ENCODE results near the gene FKBP2.

DNA sequence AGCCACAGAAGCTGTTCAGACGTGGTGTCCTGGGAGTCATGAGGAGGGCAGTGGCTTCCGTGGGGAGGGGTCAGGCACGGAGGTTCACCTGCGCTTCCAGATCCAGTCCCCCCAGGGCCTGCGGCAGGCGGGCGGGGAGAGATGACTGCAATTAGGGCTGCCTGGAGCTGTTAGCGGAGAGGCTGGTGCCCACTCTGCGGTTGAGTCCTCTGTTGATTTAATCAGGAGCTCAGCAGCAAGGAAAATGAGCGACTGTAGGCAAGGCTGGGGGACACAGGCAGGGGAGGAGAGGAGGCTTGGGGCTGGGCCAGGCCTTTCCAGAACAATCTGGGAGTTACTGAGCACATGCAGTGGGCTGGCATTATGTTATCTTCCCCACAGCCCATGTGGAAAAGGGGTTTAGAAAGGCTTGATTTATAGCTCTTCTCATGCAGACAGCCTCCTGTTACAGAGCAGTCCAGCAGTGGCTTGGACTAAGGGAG lies 23.5 kb downstream of the FKBP2 start:
- TF ChIP-seq, protein P1, sequence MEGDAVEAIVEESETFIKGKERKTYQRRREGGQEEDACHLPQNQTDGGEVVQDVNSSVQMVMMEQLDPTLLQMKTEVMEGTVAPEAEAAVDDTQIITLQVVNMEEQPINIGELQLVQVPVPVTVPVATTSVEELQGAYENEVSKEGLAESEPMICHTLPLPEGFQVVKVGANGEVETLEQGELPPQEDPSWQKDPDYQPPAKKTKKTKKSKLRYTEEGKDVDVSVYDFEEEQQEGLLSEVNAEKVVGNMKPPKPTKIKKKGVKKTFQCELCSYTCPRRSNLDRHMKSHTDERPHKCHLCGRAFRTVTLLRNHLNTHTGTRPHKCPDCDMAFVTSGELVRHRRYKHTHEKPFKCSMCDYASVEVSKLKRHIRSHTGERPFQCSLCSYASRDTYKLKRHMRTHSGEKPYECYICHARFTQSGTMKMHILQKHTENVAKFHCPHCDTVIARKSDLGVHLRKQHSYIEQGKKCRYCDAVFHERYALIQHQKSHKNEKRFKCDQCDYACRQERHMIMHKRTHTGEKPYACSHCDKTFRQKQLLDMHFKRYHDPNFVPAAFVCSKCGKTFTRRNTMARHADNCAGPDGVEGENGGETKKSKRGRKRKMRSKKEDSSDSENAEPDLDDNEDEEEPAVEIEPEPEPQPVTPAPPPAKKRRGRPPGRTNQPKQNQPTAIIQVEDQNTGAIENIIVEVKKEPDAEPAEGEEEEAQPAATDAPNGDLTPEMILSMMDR (IDR thresholded peaks at IDR 0.05; ENCODE audit: low read length): no peak
- no peak for TF ChIP-seq EZH2 (IDR thresholded peaks at IDR 0.05; ENCODE audit: borderline replicate concordance, low read length)

Data from OCI-LY1 (cell line).